SK-N-MC (cell line): ENCODE data around the gene LDHAL6B.

ENCODE experiments used
- EZH2 ChIP-seq: fragments of 200-600 bp; sonication (generic); IDR thresholded peaks from one replicate; pipeline ENCODE4 v1.6.1; 2017; ENCODE audit warnings: antibody characterized with exemption
- FOXP2 ChIP-seq: optimal IDR thresholded peaks from 2 replicates; pipeline ENCODE3; 2011; ENCODE audit warnings: mild to moderate bottlenecking, moderate library complexity; ENCODE audit not compliant: insufficient read depth; ENCODE audit errors: extremely low read length, control extremely low read depth
- POLR2AphosphoS5 ChIP-seq: IDR thresholded peaks from 2 replicates; pipeline ENCODE4 v1.6.1; 2012; ENCODE audit warnings: mild to moderate bottlenecking, low read depth, low read length, borderline replicate concordance

- no peak for TF ChIP-seq EZH2
- no peak for TF ChIP-seq POLR2AphosphoS5
- no peak for TF ChIP-seq FOXP2
These were observed 29.4 kb upstream of the LDHAL6B start for GRCh38 chr15:59177317-59177660.
